ENCODE measurements around the gene AFAP1L2.

AFAP1L2 gene

GRCh38 chr10:114258274-114258840 is 145.9 kb downstream of the AFAP1L2 start:
- no peak for DNase-seq

GRCh38 chr10:114257498-114257897 is 146.8 kb downstream of the AFAP1L2 start:
- no peak for DNase-seq

DNA sequence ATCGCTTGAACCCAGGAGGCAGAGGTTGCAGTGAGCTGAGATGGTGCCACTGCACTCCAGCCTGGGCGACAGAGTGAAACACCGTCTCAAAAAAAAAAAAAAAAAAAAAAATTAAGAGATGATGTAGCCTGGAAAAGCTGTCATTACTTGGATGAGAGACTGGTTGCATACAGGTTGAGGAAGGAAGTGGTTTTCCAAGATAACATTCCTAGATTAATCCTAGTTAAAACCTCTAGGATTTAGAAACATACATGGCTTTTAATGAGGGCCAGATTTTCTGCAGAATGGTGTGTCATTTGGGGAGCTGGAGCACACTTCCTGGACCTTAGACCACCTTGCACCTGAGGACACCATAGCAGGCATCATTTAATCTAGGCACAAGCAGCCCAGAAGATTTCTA is 147.5 kb downstream of the AFAP1L2 start:
- no peak for DNase-seq

DNA sequence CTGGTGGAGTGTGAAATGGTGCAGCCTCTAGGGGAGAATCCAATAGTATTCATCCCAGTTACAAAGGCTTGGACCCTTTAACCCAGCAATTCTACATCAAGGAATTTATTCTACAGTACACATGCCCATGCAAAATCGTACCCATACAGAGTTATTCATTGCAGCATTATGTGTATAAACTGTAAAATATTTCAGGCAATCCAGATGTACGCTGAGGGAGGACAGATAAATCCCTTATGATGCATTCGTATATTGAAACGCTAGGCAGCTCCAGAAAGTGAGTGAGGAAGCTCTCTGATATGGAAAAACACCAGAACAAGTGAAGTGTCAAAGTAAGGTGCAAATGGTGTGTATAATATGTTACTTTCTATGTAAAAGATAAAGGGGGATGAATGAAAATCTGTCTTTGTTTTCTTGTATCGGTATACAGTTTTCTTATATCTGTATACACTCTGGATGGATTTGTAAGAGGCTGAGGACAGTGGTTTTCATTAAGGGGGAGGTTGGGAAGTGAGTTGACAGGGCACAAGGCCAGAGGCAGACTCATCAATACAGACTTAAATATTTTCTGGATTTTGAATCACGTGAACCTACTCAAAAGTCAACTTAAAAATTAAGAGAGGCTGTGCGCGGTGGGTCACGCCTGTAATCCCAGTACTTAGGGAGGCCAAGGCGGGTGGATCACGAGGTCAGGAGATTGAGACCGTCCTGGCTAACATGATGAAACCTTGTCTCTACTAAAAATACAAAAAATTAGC is 148.1 kb downstream of the AFAP1L2 start:
- no peak for DNase-seq

DNA sequence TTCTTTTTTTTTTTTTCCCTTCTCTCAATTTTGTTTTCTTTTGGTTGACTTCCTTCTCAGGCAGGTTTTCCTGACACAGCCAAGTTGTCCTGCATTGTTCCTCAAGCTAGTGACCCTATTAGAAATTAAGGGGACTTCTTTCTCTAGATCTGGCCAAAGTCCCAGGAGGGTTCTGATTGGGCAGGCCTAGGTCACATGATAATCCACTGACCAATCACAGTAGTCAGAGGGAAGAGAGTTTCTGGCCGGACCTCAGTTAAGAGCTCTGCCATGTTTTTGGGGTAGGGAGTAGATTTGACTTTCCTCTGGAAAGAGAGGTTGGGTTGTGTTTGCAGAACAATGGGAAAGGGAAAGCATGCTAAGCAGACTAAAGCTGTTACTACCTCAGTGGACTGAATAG is 149.1 kb downstream of the AFAP1L2 start:
- DNase-seq: no peak

GRCh38 chr10:114252883-114253282 is 151.4 kb downstream of the AFAP1L2 start:
- DNase-seq: no peak

DNA sequence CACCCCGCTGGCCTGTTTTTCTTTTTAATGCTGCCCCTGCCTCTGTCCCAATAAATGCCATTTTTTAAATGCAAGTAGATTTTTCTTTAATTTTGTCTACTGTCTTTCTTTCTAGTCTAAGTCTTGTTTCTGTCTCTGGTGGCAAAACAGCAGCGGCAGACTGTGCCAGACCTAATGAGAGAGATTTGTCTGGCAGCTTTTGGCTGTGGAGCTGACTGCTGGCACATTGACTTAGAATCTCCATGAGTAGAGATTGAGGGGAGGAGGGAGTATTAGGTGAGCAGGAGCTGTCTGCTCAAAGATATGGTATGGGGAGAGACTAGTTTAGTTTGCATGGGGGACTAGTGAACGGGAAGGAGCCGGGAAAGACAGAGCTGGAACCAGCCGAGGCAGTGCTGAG is 152.2 kb downstream of the AFAP1L2 start:
- DNase-seq: no peak

- DNase-seq: no peak
Measured at GRCh38 chr10:114250716-114251115, 153.6 kb downstream of the AFAP1L2 start.

DNA sequence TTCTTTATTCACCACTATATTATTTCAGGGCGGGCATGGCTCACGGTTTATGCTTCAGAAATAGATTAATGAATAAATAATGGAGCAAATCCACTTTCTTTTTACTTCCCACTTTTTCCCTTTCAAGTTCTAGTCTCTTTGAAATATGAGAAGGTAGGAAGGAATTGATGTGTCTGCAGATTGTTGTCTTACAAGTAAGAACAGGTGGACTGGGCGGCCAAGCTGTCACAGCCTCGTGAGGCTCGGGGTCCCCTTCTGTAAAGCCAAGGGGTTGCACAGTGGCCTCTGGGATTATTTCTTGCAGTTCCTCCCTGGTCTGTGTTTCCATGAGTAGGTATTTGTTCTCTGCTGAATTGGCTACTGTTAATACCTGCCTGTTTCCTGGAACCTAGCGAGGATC is 154.1 kb downstream of the AFAP1L2 start:
- no peak for DNase-seq

DNA sequence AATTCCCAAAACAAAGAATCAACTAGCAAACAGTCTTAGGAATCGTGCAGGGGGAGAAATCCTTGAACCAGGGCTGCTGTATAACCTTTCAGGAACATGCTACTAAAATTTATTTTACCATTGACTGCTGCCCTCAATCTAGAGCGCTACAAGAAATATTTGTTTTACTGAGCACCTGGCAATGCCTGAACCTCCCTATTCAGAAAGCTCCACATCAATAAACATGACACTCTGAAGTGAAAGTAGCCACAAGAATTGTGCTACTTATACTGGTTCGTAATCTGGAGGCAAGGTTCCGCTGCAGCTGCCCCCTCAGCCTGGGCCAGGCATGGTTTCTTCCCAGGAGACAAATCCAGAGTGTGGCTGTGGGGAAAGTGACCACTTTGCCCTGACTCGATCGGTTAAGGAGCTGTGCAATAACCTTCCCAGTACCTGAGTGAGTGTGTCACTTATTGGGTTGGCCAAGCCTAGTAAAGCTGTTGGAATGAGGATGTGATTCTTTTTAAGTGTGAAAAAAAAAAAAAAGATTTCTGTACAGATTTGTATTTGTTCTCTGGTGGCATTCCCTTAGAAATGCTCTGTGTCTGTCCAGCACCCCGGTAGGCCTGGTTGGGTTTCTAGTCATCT is 157.5 kb downstream of the AFAP1L2 start:
- DNase-seq: no peak

GRCh38 chr10:114245121-114245791 is 159.0 kb downstream of the AFAP1L2 start:
- DNase-seq: no peak

Data from activated gamma-delta T cell (primary cell).